Stimulated activated CD4-positive, alpha-beta T cell treated with anti-CD3 and anti-CD28 coated beads, Interleukin-4, amount 100 ng/mL, for 48 hours (primary cell): ENCODE measurements around the gene AHCYL2.
"Not testable (repeated sequence)": the region's sequence is repeated elsewhere in the genome, so short reads cannot be mapped to it uniquely, and the experiment has no call there.

Source experiments
- DNase-seq, 2 donors: peaks; one replicate each; pipeline ENCODE4 v3.0.0-alpha.2; 2020; ENCODE audit warnings: low read depth in 2 of 2

AHCYL2 gene

DNA sequence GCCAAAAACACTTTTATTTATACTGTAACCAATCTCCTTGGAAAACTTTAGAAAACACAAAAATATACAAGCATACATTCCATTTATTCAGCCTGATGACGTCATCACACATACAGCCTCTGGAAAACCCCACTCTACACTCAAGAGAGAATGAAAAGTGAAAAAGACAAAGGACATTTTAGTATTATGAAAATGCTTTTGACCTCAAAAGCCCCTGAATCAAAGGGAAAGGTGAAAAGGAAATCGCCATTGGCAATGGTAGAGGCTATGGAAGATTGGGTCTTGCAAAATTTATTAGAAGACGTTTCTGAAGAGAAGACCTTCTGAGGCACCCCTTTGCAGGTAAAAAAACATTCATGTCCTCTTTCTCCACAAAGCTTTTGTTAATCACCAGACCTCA lies 126.5 kb downstream of the AHCYL2 start:
- no peak for DNase-seq

DNA sequence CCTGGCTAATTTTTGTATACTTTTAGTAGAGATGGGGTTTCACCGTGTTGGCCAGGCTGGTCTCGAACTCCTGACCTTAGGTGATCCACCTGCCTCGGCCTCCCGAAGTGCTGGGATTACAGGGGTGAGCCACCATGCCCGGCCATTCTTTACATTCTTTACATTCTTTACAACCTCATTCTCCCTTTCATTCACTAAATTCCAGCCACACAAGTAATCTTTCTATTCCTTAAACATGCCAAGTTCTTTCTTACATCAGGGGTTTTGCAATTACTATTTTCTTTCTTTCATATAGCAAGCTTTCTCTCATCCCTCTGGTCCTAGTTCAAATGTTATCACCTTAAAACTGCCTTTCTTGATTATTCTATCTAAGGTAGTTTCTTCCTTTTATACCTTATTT lies 128.3 kb downstream of the AHCYL2 start:
- not testable (repeated sequence) for DNase-seq

DNA sequence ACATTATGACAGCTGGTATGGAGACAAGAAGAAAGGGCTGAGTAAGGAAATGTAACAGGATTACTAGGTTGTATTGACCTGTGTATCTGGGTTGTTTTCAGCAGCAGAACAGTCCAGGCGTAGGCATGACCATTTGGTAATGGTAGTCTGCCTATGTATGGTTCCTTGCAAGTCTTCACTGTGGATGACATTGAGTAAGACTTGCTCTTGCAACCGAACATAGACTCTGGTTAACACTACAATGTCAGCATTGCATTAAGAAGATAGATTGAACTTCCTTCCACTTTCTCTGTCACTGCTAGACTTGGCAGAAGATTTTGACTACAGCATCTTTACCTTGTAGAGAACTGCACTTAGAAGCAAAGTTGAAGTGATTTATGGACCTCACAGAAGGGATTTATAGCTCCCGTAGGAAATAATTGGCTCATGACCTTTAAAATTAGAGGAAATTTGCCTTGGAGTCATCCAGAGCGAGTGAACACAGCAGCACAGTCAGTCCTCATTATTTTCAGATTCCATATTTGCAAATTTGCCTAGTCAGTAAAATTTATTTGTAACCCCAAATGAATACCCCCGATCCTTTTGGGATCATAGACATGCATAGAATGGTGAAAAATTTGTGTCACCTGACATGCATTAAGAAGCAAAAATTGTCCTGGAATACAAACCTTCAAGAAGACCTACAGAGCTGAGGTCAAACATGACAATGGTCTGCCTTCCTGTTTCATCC lies 129.8 kb downstream of the AHCYL2 start:
- no peak for DNase-seq

DNA sequence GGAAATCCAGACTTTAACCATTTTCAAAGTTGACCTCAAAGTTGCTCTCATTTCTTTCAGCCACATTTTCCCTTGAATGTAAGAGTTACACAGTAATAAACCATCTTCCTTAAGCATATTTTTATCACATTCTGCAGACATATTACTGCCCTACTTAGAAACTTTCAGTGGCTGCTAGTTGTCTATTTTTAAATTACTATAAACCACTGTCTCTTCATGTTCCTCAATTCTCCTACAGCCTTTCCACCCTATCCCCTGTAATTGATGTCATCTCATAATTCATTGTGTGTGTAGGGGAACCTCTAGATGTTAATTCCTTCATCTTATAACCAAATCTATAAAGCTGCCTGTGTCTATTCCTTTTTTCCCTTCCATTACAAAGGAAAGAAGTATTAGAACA lies 131.3 kb downstream of the AHCYL2 start:
- no peak for DNase-seq

DNA sequence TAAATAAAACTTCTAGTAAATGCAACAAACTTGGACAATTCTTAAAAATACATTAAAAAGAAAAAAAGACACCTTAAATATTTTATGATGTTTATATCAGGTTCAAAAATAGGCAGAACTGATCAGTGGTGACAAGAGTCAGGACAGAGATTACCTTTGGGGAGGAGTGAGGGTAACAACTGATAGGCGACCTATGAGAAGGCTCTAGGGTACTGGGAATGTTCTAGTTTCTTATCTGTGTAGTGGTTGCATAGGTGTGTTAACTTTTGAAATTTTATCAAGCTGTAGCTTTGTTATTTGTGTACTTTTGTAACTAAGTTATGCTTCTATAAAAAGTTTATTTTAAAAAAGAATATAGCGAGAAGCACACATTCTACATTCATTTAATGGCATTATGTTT lies 134.3 kb downstream of the AHCYL2 start:
- DNase-seq, result no peak

DNA sequence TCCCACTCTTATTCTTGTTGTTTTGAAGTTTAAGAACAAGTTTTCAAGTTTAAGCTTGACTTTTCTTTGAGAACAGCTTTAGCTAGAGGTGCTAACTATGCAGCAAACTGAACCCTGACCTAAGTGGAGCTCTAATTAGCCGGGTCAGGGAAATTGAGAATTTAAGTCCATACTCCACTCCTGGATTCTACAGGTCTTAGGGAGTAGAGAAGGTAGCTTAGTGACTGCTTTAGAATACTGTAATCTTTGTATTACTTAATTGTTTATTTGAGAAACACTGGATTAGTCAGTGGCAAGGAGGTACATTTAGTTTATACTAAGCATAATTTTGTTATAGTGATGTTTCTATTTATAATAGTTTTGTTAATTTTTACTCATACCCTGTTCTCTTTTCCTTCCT lies 134.8 kb downstream of the AHCYL2 start:
- DNase-seq, result no peak

DNA sequence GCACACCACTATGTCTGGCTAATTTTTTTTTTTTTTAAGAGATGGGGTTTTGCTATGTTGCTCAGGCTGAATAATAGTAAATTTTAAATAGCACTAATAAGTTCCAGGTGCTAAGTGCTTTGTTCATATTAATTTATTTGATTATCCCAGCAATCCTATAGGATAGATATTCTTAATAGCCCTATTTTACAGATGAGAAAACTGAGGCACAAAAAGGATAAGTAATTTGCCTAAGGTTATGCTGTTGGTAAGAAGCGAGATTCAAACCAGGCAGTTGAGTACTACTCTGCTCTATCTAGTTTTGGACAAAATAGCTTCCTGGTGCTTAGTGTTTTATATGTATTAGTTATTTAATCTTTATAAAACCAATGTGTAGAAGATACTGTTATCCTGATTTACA lies 136.9 kb downstream of the AHCYL2 start:
- DNase-seq, result no peak

DNA sequence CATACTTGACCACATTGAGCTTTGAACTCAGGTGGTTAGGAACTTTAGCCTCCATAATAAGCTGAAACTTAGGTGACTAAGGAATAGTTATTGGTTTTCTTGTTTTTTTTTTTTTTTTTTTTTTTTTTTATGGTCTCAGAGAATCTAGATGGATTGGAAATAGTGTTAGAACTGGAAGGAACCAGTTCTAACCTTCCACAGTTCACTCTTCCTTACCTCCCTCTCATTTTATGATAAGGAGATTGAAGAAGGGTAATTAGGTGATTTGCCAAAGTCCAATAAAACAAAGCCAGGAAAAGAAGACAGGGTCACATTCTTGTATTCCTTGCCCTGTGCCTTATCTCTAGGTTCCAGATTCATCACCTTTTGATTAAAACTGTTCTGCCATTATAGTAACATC lies 137.7 kb downstream of the AHCYL2 start:
- DNase-seq, result no peak

DNA sequence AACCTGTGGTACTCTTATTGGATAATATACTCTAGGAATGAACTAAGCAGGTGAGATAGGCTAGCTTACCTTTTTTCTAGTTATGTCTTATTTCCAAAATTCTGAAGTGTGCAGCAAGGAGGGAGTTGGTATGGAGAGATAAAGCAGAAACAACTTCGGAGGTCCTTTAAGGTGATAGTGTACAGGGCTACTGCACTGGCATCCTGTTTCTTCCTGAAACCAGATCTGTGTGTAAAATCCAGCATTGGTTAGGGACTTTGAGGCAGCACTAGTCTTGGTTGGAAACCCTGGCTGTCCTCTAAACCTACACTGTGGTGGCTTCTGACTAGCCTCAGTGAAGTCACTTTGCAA lies 142.5 kb downstream of the AHCYL2 start:
- DNase-seq, result no peak

DNA sequence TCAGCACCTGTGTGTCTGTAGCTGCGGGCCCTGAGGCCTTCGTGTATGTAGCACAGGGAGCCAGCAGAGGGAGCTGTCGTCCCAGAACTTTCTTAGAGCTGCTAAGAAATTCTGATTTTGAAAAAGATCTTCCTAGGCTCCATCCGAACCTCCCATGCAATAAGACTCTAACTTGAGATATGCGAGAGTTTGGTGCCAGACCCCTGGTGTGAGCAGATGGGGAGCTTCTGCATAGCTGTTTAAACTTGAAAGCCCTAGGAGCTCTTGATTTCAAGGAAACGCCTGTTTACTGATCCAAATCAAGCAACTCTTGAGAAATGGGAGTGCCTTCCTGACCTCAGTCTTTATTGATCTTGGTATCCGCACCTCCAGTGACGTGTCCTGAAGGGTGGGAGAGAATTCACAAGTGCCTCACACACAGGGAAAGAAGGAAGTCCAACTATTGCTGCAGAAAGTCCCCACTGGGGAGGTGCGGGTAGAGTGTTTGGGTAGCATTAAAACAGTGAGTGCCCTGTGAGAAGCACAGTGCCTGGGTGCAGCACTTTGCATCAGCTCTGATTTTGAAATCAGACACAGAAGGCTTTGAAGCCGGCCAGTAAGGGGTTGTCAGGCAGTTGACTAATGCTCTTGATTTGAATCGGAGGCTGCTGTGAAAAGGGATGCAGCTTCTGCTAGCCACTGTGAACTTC lies 143.0 kb downstream of the AHCYL2 start:
- DNase-seq, result peak; percentile 67 to 76

DNA sequence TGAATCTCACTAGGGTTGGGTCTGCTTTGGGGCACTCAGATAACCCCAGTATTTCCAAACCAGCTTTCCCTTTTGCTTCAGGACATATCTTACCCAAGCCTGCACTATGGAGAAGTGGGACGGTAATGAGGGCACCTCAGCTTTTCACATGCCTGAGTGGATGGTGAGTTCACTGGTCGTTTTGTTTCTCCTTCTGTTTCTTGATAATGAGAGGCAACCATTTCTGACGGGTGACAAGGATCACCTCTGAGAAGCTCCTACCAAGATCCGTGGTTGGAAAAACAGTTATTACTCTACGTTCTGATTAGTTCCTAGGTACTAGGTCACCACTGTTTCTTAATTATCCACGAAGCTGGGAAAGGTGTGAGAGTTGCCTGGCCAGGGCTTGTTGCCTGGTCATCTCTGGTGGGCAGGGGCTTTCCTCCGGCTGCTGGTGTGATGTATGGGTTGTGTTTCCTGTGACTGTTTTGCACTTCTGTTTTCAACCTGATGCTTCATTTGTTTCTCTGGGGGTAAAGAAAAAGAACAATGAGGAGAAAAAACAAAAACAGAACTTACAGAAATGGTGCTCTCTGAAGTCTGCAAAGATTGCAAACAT lies 143.7 kb downstream of the AHCYL2 start:
- no peak for DNase-seq

DNA sequence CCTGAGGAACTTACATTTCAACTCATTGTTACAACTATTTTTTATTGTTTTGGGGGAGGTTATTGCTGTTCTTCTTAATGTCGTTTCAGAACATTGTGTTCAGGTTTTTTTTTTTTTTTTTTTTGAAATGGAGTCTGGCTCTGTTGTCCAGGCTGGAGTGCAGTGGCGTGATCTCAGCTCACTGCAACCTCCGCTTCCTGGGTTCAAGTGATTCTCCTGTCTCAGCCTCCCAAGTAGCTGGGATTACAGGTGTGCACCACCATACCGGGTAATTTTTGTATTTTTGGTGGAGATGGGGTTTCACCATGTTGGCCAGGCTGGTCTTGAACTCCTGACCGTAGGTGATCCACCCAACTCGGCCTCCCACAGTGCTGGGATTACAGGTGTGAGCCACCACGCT lies 144.6 kb downstream of the AHCYL2 start:
- DNase-seq, result not testable (repeated sequence)

DNA sequence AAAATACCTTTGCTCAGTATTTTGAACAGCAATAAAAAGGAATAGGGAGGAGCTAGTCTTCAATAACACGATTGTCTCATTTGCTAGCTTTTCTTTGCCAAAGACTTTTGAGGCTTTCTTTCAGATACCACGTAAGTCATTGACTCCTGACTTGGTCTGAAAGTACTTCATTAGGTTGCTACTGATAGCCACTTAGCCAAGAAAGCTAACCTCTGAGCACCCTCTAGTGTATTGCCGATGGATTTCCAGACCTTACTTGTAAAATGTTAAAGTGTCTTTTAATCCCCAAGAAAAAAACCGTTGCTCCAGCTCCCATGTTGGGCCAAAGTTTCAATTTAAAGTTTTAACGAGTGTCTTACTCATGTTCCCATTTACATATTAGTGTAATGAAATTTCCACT lies 146.0 kb downstream of the AHCYL2 start:
- DNase-seq, result no peak

DNA sequence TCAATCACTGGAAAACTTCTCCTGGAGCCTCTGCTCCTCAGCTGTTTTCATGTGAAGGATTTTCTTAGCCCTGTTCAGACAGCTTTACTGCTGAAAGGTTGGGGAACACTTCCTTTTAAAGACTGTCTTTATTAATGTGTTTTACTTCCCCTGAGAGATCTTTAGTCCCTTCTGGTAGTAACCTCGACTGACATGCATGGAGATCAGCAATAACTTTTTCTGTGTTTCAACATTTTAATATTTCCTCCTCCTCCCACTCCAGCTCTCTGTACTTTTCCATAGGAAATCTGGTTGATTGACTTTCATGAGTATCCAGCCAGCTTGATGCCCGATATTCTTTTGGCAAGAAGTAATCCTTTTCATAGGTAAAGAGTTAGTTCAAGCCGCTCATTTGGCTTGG lies 146.7 kb downstream of the AHCYL2 start:
- no peak for DNase-seq

DNA sequence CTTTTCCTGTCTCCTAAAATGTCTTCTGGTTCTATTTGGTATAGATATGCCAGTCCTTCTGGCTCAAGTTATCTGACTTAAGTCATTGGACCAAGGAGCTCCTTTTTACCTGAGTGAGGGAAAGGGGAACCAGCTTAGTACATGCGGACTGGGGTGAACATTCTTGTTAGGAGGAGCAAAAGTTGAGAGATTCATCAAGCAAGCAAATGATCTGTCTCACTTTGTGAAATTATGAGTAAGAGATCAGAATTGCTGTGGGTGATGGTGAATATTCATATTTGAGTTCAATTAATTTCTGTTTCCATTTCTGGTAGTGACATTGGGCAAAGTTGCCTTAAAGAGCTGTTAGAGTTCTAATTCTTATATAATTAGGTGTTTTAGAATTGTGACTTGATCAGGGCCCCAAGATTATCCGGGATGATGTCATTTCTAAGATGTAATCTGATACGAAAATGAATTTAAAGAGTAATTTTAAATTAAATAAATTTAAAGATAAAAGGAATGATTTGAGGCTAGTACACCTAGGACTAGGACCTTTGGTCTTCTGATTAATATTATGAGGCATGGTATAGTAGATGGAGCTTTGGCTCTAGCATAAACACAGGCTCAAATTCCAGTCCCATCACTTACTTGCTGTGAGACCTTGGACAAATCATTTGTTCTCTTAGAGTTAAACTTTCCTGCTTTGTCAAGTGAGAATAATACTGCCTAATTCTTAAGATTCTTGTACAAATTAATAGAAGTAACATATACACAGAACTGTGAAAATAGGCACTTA lies 149.0 kb downstream of the AHCYL2 start:
- DNase-seq, result no peak

DNA sequence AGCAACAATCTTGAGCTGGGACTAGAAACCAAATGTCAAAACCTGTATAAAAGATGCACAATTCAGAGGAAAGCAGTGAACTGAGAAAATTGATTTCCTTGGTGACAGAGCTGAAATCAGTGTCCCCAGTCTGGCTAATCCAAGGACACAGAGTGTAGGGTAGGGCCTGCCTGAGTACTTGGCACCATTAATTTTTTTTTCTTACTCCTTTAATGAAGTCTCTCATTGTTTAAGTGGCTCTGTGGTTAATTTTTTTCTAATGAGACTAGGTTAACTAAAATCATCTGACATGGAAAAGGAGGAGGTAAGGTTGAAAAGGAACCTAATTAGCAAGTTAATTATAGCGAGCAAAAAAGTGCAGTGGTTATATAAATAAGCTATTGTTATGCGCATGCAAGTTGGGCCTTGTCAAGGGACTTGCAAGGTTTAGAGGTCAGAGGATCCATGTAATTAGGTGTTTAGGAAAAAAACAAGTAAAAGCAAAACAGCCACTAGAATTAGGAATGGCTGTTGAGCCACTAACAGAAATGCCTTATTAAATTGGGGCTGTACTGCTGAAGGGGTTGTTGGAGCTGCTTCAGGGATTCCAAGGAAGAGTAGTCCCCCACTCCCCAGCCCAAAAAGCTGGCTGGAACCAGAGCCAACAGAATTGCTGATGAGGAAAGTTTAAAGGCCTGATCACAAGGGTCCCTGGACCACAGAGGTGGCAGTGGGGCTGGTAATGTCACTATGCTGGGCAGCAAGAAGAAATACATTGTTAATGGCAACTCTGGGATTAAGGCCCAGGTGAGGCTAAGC lies 150.5 kb downstream of the AHCYL2 start:
- no peak for DNase-seq

DNA sequence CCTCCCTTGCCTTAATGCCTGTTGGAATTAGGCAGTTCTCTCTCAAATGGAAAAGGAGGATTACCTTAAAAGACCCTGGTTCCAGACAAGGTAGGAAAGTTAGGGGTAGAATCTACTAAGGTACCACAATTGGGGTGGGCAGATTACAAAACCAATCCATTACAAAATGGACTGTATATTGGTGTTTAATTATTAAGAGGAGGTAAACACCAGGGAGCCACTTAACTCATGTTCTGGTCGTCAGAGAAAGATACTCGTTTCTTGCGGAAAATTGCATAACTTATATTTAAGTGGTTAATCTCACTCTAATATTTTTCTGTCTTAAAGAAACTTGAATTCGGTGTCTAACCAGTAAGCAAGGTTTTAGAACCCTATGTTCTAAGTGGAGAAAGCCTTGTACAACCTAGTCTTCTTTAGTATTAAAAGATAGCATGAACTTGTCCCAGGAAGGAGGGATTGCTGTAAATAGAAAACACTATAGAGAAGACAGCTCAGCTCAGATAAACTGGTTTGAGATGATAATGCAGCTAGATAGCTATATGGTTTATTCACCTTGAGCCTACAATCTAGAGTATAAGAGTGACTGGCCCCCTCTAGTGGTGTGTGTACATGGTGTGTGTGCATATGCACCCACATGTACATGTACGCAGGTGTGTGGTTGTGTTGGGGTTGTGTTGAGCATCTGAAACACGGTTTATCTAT lies 151.4 kb downstream of the AHCYL2 start:
- peak; percentile 36 to 47 for DNase-seq

DNA sequence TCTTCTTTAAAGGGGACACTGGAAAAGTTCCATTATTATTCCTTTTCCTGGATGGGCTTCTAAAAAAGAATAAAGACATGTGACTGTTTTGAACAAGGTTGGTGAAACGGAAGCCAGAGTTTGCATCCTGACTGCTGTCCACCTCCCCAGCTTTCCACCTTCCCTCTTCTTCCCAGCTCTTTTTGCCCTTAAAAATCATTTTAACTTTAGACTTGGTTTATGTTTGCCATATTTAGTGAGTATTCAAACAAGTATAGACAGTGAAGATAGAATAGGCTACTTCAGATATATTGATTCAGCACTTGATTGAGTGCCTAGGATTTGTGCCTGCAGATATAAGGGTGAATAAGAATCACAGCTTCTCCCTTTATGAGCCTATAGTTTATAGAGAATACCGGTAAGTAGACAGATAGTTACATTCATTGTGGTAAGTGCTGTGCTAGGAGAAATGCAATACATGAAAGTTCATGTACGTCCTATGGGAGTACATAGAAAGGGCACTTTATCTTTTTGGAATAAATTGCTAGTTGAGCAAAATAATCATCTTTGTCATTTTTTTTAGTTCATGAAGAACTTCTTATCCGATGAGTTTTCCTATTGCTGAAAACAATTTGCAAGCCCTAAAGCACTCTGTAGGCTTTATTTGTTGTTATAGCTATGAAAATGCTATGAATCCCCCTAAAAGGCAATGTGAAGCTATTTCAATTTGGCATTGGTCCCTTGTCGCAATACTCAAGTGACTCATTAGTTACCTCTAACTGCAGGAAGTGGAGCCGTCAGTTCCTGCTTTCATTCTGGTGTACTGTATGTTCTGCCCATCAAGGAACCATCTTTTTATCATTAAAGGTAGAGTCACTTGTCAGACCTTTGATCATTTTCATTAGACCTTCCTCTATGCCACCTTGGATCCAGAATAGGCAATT lies 152.2 kb downstream of the AHCYL2 start:
- no peak for DNase-seq

DNA sequence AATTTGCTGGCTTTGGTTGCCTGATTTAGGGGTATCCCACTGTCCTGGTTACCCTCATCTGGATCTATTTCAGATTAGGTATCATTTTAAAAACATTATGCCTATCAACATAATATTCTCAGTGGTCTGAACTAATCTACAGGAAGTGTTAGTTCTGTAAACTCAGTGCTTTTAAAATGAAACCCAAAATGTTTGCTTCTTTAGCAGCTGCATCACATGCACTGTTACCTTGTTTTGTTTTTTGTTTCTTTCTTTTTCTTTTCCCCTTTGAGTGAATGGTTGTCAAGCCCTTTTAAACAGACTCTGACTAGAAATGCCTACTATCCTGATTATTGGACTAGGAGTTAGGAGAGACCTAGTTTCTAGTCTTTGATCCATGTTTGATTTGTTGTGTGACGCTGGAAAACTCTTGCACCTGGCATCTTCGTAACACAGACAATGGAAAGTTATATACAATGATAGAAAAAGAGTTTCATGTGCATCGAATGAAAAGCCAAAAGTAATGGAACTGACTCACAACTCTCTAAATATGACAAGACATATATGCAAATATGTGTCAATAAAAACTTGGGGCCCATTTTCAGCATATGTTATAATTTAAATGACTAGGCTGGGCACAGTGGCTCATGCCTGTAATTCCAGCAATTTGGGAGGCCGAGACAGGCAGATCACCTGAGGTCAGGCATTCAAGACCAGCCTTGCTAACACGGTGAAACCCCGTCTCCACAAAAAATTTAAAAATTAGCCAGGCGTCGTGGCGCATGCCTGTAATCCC lies 157.1 kb downstream of the AHCYL2 start:
- no peak for DNase-seq
